HG03196 (cell line): ENCODE measurements around the gene CSAD.

Source experiments
- ATAC-seq: cut with Tn5 transposase; IDR thresholded peaks from one replicate; pipeline ENCODE4 v1.9.1; 2021; ENCODE audit not compliant: unreplicated experiment

The CSAD gene

DNA sequence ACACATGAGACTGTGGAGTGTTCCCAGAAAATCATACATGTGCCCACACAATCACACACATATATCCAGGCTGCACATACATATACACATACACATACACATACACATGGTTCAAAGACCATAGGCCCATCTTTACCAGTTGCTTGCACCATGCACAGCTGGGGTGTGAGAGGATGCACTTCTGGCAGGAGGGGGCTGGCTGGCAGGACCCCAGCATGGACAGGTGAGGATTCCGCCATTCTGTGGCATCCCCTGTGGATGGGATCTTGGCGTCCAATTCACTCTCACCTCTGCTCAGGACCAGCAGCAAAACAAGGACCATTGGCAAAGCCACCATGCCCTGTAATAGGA, 19.4 kb upstream of the CSAD start:
- ATAC-seq = peak; percentile 17

DNA sequence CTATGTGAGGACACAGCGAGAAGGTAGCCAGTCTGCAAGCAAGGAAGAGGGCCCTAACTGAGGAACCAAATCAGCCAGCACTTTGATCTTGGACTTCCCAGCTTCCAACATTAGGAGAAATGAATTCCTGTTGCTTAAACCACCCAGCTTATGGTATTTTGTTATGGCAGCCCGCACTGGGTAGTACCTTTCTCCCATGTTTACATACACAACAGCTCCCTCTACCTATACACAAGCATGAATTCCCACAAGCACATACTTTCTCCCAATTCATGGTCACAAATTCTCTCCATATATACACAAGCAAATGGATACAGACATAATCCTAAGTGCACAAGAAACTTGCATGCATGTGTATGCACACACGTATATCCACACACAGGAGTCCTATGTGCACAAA, 19.0 kb upstream of the CSAD start:
- no peak for ATAC-seq

DNA sequence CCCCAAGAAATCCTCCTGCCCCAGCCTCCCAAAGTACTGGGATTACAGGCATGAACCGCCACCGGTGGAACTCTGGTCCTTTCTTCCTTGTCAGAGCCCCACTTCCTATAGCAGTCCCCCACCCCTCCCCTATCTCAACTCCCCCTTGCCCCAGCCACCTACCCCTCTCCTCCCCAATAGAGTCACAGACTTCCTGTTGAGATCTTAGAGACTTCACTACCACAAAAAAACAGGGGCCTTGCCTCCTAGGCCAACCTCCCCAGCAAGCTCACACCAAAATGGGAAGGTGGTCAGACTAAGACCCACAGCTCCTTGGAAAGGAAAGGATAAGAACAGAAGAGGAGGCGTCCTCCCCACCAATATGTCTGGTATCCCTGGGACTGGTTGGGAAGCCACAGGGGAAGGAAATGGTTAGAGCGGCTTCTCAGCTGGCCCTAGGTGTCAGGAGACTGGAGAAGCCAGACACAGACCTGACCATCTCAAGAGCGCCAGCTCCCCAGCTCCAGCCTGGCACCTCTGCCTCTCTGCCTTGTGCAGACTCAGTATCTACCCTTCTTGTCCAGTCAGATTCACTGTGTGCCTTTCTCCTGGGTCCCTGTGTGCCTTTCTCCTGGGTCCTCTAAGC, 17.9 kb upstream of the CSAD start:
- no peak for ATAC-seq

DNA sequence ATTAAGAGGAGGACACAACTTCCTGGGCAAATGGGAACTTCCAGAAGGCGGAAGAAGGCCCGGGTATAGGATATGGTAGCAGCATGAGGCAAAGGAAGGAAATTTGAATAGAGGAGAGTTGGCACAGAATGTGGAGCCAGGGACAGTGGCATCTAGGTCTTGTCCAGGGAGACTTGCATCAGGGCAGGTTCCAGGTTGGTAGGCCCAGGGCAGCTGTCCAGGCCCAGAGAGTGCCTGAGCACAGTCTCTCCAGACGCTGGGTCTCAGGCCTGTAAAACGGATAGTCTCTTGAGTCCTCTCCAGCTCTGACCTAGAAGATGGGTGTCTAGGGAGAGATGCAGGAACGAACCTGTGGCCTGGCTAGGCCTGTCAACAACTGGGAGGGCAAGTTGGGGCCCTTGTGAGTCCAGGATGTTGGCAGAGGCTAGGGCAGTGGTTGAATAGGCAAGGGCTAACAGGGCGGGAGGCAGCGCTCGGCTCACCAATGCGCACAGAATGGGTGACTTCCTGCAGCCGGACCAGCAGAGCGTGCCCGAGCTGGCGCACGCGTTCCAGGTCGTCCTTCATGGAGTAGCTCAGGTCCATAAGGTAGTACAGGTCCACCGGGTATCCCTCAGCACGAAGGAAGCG, 16.4 kb upstream of the CSAD start:
- ATAC-seq = no peak

DNA sequence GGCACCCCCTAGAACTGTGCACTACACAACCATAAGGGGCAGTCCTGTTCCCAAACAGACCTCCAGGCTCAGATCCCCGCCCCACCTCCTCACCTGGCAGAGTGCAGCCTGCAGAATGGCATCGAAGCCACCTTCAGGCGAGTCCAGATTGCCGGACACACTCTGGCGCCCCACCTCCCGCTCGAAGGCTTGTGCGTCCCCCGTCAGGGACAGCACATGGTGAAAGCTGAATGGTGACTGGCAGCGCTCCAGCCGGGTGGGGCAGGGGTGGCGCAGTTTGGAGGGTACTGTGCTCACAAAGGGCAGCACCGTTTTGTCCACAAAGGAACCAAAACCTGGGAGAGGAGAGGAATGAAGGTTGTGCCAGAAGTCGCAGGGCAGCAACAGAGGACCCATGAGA, 15.8 kb upstream of the CSAD start:
- no peak for ATAC-seq

DNA sequence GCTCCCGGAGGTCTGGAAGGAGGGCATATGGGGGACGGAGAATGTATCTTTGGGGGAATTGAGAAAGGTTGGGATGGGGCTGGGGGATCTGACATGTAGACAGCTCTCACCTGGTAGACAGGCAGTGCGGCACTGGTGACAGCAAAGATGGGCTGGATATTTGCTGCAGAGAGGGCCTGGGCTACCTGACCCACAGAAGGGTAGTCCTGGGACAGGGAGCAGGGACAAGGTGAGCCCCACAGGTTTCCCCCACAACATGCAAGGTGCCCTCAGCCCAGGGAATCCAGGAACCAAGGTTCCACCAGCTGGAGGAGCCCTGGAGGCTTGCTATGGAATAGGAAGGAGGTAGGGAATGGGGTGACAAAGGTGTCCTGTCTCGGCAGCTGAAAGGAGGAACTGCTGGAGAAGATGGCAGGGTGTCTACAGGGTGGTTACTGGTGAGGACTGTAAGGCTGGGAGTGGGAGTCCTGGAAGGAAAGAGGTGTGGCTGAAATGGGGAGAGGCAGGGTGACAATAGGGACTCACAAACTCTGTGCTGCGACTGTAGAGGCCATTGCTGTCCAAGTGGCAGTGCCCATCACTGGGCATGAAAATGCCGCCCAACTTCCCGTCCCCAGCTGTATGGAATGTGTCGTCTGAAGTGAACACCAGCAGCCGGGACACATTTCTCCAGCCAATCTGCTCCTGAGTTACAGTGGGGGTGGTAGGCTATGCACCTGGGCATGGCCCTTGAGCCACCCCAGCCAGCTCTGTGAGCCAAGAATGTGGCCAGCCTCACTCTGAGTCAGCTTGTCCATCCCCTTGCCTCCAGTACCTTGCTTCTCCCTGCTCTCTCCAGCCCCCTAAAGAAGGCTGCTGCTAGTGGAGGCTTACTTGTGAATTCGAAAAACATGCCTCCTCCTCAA, 15.0 kb upstream of the CSAD start:
- ATAC-seq = no peak

DNA sequence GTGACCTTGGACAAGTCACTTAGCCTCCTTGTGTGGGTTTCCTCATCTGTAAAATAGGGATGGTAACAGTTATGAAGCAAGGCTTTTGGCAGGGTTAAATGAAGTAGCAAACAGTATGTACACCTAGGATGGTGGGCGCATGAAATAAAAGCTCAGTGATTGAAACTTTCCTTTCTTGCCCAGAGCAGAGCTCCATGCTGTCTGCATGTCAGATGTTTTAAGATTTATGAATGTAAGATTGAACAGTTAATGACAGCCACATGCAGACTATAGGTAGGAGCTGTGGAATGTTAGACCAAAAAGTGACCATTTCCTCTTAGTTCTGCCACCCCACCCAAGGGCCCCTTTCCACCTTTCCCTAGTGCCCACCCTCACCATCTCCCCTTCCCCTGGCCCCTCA, 14.2 kb upstream of the CSAD start:
- ATAC-seq = no peak

DNA sequence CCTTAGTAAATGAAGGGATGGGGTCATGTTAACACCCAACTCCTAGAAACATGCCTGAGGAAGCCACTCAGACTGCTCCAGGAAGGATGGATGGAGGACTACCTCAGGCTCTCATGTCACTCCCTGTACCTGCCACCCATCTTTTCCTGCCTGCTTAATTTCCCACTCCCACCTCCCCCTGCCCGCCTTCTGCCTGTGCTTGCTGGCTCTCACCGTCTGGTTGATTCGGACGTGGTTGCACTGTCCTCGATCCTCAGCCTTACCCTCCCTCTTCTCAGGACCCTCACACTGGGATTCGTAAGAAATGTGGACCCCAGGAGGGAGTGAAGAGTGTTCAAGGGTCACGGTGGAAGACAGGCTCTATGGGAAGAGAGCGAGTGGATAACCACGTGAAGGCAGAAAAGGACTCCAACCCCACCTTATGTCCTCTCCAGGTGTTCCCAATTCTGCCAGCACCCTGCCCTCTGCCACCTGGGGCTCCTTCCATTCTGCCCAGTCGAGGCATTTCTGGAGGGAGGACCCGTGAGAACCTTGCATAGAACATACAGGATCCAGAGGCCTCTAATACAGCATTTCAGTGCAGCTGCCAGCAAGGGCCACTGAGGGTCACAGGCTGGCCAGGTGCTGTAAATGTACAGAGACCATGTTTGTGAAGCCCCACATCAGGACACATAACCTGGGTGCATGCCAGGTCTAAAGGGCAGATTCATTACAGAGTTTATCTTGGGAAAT, 13.4 kb upstream of the CSAD start:
- no peak for ATAC-seq

DNA sequence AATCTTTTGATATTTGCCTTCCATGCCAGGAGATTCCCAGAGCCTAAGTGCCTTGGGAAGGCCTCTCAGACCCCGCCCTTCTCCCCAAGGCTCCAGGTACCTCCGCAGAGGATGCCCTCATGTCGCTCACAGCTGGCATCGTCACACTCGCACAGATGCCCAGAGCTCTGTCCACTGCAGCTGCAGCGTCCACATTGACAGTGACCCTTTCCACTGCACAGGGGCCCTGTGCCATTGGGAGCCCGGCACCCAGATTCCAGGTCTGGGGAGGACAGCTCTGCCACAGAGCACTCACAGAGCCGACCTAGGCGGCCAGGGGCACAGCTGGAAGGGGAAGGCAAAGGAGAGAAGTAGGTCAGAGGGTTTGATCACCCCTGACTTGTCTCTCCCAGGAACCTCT, 12.3 kb upstream of the CSAD start:
- ATAC-seq = no peak

DNA sequence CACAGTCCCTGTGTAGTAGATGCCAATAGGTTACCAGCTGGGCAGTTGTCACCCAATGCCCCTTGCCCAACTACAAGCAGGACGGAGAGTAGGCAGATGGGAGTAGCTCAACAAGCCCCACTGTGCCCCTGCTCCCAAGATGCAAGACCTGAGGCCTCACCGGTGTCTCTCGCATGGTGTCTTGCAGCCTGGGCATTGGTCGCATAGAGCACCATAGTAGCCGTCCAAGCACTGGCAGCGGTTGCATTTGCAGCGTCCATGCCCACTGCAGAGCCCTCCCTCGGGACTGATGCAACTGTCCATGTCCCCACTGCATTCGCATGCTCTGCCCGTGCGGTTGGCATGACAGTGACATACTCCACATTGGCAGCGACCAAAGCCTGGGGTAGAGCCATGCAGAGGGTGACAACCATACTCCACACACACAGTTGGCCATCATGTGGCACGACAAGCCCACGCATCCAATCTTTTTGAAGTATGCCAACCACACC, 11.9 kb upstream of the CSAD start:
- no peak for ATAC-seq

DNA sequence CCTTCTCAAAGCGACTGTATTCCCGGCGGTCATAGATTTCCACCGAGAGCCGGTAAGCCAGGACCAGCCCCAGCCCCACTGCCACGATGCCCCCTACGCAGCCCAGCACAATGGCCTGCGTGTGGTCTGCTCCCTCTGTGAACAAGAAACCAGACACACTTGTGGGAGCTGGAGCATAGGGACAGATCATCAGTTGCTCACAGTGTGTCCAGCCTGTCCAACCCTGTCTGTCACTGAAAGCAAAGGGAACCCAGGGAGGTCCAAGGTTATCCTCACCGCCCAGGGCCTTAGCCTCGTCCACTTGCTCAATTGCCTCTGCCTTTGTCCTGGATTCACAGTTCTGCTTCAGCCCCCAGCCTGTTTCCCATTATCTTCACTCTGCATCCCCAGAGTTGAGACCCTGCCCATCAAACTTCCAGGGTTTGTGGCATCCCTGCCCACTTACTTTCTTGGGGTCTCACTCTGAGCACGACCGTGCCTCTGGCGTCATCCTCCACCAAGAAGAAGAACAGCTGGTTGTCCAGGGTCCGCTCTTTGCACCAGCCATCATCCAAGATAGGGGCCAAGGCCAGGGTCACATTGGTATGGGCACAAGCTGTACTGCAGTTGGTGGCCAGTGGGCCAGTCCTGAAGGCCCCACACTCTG, 11.3 kb upstream of the CSAD start:
- ATAC-seq = no peak

DNA sequence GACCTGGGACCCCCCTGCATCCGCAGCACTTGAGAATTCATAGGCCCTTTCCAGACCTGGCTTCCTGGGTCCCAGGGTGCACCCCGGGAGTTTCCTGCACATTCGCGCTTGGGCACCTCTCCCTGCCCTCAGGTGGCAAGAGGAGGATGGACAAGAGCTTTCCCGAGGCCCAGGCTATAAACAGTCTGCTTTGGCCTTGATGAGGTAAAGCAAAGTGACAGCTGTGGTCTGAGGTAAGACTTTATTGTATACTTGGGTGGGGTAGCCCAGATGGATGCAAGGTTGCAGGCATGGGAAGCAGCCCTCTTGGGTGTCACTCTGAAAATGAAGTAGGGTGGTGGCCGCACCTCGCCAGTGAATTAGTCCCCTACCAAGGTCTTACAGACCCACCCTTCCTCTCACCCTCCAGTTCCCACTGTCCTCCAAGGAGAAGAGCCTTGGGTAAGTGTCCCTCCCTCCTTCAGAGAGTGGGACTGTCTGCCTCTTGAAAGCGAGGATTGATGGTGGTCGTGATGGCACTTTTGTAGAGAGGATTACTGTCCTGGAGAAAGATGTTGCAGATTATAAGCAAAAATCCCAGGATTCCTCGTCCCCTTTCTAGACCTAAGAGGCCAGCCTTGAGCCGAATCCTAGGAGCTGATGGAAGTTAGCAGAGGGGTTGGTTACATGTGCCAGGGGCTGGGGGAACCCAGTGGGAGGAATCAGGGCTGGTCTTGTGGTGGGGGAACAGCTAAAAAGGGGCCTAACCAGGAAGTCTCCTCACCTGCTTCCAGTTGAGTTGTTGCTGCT, 10.6 kb upstream of the CSAD start:
- ATAC-seq = no peak

DNA sequence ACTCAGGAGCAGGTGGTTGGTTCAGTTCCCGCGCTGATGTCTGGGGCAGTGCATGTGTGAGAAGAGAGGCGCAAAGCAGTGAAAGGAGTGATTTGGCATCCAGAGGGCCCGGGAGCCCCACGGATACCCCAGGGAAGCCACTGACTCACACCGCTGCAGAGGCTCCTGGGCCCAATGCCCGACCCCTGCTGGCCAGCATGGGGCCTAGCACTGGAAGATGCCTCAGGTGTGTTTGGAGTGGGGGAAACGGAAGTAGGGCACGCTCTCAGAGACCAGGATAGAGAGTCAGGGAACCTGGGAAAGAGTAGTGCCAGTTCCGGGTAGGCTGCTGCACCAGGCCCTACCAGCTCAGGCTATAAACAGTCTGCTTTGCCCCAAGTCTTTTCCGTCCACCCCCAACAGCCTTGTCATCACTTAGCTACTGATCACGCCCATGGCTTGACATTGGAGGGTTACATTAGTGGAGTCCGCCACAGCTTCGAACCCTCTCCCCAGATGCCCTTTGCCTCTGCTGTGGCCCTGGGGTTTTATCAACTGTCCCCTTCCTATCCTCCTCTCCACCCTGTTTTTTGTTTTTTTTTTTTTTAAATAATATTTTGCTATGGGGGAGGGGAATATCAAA, 9.5 kb upstream of the CSAD start:
- no peak for ATAC-seq

DNA sequence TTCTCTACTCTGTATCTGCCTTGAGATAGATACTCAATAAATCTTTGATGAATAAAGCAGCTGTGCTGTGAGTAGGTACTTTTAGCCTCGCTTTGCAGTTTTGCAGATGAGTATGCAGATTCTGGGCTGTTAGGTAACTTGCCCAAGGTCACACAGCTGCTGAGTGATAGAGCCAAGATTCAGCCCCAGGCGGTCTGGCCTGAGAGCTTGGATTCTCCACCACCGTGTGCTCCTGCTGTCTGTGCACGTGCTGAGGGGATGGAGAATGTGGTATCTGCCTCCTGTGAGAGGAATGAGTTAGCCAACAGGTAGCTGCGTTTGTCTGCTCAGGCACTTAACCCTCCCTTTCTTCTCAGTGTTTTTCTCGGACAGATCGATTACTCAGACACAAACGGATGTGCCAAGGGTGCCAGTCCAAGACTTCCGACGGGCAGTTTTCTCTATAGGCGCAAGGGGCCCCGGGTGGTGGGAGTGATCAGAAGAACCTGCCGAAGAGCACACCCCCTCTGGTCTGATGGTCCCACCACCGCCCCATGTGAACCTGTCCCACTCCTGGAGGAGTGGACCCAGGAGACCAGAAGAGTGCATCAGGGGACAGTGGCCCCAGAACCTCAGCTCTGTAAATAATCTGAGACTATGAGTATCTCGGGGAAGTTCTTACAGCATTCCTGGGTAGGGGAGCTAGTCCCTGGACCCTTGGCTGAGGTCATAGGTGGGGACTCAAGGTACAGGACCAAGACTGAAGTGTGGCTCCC, 6.6 kb upstream of the CSAD start:
- ATAC-seq = no peak

DNA sequence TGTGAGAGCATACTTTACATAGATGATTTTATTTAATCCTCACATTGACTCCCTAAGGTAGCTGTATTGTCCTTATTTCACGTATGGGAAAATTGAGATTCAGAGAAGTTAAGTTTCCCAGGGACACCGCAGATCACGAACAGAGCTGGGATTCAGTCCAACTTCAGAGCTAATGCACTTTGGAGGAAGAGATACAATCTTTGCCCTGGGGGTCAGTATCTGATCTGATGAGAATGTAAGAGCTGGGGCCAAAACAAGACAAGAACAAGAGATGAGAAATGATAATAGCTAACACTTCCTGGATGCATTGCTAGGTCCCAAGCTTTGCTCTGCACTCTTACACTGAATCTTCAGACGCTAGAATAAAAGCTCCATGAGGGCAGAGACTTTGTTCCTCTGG, 6.0 kb upstream of the CSAD start:
- no peak for ATAC-seq

DNA sequence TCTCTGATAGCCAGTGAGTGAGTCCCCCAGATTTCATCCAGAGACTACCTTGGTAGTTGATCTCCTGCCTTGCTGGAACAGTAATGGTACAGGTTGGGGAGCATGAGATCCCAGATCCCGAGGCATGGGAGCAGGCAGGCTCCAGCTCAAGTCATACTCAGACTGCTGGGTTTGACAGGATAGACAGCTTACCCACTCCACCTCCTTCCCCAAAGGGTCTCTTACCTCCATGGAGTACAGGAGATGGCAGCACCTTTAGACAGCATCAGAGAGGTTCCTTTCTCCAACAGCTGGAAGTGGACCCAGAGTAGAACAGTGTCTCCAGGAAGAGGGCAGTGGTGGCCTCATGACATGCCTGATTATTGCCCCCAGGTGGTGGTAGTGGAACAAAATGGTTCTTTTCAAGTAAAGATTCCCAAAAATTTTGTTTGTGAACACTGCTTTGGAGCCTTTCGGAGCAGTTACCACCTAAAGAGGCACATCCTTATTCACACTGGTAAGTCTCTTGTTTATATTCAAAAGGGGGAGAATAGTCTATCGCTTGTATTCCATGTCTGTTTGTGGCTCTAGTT, 4.9 kb upstream of the CSAD start:
- ATAC-seq = no peak

DNA sequence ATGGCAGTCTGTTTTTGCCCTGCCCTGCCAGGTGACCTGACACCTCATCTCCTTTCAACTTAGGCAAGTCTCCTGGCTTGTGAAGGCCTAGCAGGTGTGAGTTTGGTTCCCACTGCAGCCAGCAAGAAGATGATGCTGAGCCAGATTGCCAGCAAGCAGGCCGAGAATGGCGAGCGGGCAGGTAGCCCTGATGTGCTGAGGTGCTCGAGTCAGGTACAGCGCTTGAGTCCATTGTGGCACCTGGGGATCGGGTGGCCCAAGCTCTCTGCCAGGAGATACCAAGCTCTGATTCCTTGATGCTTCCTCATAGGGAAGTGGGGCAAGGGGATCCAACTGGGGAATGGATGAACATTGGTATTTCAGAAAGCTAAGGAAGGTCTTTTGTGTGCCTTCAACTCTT, 4.1 kb upstream of the CSAD start:
- no peak for ATAC-seq

DNA sequence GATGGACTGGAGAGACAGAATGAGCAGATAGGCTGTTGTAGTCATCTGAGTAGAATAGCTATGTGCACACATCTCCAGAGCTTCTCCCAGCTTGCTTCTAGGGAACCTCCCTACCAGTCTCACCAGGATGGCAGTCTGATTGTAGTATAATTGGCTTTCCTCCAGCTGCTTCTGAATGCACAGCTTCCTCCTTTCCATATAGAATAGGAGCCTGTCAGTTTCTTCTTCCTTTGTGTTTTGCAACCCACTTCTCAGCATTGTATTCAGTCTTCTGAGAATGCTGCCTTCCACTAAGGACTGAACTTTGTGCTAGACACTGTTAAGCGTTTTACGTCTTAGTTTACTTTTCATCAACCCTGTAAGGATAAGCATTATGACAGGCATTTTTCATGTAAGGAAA, 2.2 kb upstream of the CSAD start:
- no peak for ATAC-seq

DNA sequence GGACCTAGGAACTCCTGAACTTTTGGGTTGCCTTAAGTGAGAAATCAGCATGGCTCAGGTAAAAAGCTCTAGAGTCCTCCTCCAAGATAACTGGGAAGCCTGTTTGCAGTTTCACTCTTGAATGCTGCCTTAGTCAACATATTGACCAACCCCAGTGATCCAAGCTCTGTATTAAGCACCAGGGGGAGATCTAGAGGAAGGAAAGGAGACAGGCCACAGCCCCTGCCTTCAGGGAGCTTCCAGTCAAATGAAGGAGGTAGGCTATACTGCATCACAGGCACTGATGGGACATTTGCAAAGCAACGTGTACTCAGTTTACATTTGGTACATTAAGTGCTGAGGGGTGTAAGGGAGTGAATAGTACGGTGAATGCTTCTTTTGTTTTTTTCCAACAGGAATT, 1.2 kb upstream of the CSAD start:
- no peak for ATAC-seq
